Osteoblast (primary cell): ENCODE data around the gene EHMT2. TPM values are rescaled to one million over a fixed set of nuclear protein-coding genes. Genes with fewer than 3 reads are reported as not detected.

Source experiments
- DNase-seq: peaks from one replicate; pipeline ENCODE4 v3.0.0; 2011; ENCODE audit warnings: low spot score, mixed read lengths; ENCODE audit not compliant: insufficient read length; ENCODE audit errors: missing footprints
- H2AFZ ChIP-seq: 2 replicates; pipeline ENCODE4 v1.6.0; 2011; ENCODE audit warnings: mild to moderate bottlenecking, low read length
- H3K27ac ChIP-seq: 2 replicates; pipeline ENCODE4 v1.5.1; 2011; ENCODE audit warnings: mild to moderate bottlenecking, low read depth, low read length, moderate library complexity
- H3K27me3 ChIP-seq: 2 replicates; pipeline ENCODE4 v1.6.0; 2012; ENCODE audit warnings: mild to moderate bottlenecking, control low read depth, inconsistent platforms, low read length, moderate library complexity; ENCODE audit not compliant: insufficient read depth
- H3K36me3 ChIP-seq: 2 replicates; pipeline ENCODE4 v1.5.1; 2011; ENCODE audit warnings: mild to moderate bottlenecking, low read length, control low read depth, moderate library complexity; ENCODE audit not compliant: insufficient read depth
- H3K4me1 ChIP-seq: 2 replicates; pipeline ENCODE4 v1.5.1; 2011; ENCODE audit warnings: mild to moderate bottlenecking, low read length, control low read depth, moderate library complexity; ENCODE audit not compliant: insufficient read depth
- H3K4me2 ChIP-seq: 2 replicates; pipeline ENCODE4 v1.6.0; 2011; ENCODE audit warnings: mild to moderate bottlenecking, low read length; ENCODE audit not compliant: insufficient read depth
- H3K4me3 ChIP-seq: fragments of 200-600 bp; sonication (generic); 3 replicates; pipeline ENCODE4 v1.5.1; 2012; ENCODE audit warnings: mild to moderate bottlenecking, low read length, inconsistent platforms; ENCODE audit not compliant: insufficient read depth
- H3K79me2 ChIP-seq: 2 replicates; pipeline ENCODE4 v1.6.0; 2012; ENCODE audit warnings: mild to moderate bottlenecking, low read length, control low read depth, inconsistent platforms; ENCODE audit not compliant: insufficient read depth
- H3K9me3 ChIP-seq: 2 replicates; pipeline ENCODE4 v1.5.1; 2011; ENCODE audit warnings: low read depth, low read length, control low read depth
- H4K20me1 ChIP-seq: 2 replicates; pipeline ENCODE4 v1.6.0; 2012; ENCODE audit warnings: mild to moderate bottlenecking, low read length, control low read depth; ENCODE audit not compliant: insufficient read depth
- CTCF ChIP-seq: IDR thresholded peaks from 2 replicates; pipeline ENCODE4 v1.5.1; 2011; ENCODE audit warnings: mild to moderate bottlenecking, low read depth, low read length, moderate library complexity; ENCODE audit errors: extremely low read depth
- total RNA-seq: library from RNA; depleted of rRNA; stranded (reverse); fragments of >200 nt; gene quantifications from 2 replicates; pipeline ENCODE4 v1.2.3, GENCODE V29; 2012

The EHMT2 gene
- total RNA-seq, 1 donor: 40.9 TPM

DNA sequence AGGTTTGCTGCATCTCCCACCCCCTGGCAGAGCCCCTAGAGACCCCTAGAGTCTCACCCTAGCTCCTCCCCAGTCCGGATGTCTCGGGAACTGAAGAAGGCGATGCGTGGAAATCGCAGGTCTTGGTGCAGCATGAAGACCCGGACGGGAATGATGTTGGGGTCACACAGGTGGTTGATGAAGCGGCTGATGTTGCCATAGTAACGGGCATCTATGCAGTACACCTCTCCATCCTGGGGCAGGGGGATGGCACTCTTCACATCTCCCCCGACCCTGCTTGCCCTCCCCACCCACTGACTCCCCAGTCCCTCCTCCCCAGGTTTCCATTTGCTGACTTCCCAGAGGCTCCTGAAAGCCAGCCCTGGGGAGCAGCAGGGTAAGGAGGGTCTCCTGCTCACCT lies 16.9 kb downstream of the EHMT2 start:
- Histone ChIP-seq H3K27me3 (no peaks in the 10 kb centered on the region), H3K9me3 (no peaks in the 10 kb centered on the region), H3K79me2 (no peaks in the 10 kb centered on the region), H3K4me3 (no peak overlapping the region), H4K20me1 (no peaks in the 10 kb centered on the region), H3K4me1 (no peaks in the 10 kb centered on the region), H3K36me3 (peaks cover 44% of the 10 kb centered on the region), H2AFZ (no peak overlapping the region), H3K4me2 (no peak overlapping the region), H3K27ac (no peak overlapping the region)
- peak; percentile 29 for DNase-seq
- TF ChIP-seq CTCF: no peak

DNA sequence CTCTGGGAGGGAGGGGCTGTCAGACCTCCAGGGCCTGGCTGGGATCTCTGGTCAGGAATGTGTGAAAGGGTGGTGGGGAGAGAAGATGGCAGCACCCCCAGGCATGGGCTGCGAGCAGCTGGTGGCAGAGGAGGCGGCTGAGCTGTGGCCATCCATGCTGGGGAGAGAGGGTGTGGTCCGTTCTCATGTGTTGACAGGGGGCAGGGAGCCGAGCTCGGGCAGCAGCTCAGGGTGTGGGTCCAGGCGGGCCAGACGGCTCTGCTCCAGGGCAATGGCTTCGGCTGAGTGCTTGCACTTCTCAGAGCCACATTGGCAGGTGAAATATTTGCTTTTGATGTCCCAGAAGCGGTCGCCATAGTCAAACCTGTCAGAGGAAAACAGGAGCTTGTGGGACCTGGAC lies 17.6 kb downstream of the EHMT2 start:
- Histone ChIP-seq H3K4me2 (no peak overlapping the region), H2AFZ (no peak overlapping the region), H3K36me3 (peaks cover 42% of the 10 kb centered on the region), H4K20me1 (no peaks in the 10 kb centered on the region), H3K9me3 (no peaks in the 10 kb centered on the region), H3K27ac (no peak overlapping the region), H3K4me1 (no peaks in the 10 kb centered on the region), H3K79me2 (no peaks in the 10 kb centered on the region), H3K4me3 (no peak overlapping the region), H3K27me3 (no peaks in the 10 kb centered on the region)
- DNase-seq: peak; percentile 9
- no peak for TF ChIP-seq CTCF

- Histone ChIP-seq H3K36me3 (peaks cover 39% of the 10 kb centered on the region), H3K27me3 (no peaks in the 10 kb centered on the region), H3K79me2 (no peaks in the 10 kb centered on the region), H2AFZ (no peak overlapping the region), H3K4me2 (no peak overlapping the region), H4K20me1 (no peaks in the 10 kb centered on the region), H3K9me3 (no peaks in the 10 kb centered on the region), H3K4me1 (no peaks in the 10 kb centered on the region), H3K27ac (no peak overlapping the region), H3K4me3 (no peak overlapping the region)
- DNase-seq: no peak
- no peak for TF ChIP-seq CTCF
Observed at GRCh38 chr6:31879143-31879542, 18.4 kb downstream of the EHMT2 start.

DNA sequence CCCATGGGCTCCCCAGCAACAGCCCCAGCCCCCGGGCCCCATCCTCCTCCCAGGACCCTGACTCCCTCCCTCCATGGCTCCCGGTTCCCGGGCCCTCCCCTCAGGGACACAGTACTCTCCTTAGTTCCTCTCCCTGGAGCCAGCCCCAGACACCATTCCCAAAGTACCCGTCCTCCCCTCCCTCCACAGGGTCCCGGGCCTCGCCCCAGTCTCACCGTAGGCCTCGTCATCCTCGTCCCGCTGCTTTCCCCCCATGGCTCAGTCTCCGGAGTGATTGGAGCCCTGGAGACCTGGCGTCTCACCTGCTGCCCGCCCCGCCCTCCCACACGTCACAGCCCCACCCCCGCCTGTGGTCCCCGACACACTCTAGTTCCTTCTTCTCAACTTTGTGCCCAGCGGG lies 18.8 kb downstream of the EHMT2 start, which contains the start of gene SLC44A4:
Gene SLC44A4, minus strand, starts transcription at position 272 of the 400 bp plus-strand sequence. Its CDS starts 17 bp downstream, at position 255.
- Histone ChIP-seq H3K9me3 (no peaks in the 10 kb centered on the region), H3K4me3 (no peak within 1 kb of the TSS), H3K79me2 (no peaks in the 10 kb centered on the region), H3K27ac (no peak within 1 kb of the TSS), H3K4me1 (no peaks in the 10 kb centered on the region), H3K4me2 (no peak within 1 kb of the TSS), H3K27me3 (no peaks in the 10 kb centered on the region), H2AFZ (no peak within 1 kb of the TSS), H4K20me1 (no peaks in the 10 kb centered on the region), H3K36me3 (peaks cover 37% of the 10 kb centered on the region)
- no peak for TF ChIP-seq CTCF
- DNase-seq: peak; percentile 42
